HG03460 (cell line): ENCODE results near the gene TLCD5.

Source experiments
- ATAC-seq: cut with Tn5 transposase; IDR thresholded peaks from one replicate; pipeline ENCODE4 v1.9.1; 2021; ENCODE audit not compliant: unreplicated experiment

The TLCD5 gene

DNA sequence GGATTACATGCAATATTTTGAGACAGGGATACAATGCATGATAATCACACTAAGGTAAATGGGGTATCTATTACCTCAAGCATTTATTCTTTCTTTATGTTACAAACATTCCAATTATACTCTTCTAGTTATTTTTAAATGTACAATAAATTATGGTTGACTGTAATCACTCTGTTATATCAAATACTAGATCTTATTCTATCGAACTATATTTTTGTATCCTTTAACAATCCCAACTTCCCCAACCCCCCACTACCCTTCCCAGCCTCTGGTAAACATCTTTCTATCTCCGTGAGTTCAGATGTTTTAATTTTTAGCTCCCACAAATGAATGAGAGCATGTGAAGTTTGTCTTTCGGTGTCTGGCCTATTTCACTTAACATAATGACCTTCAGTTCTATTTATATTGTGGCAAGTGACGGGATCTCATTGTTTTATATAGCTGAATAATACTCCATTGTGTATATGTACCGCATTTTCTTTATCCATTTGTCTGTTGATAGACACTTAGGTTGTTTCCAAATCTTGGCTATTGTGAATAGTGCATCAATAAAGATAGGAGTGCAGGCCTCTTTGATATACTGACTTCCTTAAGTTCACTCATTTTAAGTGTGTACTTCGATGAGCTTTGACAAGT is 51.6 kb downstream of the TLCD5 start:
- ATAC-seq, result no peak

DNA sequence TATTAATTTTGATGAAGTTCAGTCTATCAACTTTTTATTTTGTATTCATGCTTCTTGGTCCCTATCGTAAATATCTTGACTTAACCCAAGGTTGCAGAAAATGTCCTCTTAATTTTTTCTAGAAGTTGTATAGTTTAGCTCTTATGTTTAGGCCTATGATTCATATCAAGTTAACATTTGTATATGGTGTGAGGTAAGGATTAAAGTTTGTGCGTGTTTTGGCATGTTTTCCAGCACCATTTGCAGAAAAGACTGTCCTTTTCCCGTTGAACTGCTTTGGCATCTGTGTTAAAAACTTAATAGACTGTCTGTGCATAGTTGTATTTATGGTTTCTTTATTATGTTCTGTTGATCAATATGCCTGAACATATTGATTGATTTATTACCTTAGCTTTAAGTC is 53.4 kb downstream of the TLCD5 start:
- no peak for ATAC-seq

GRCh38 chr11:120381401-120381800 is 56.3 kb downstream of the TLCD5 start:
- ATAC-seq, result no peak
